Activated T-cell treated with anti-CD3 and anti-CD28 coated beads for 48 hours (primary cell): Measurements from ENCODE around the gene PITPNC1.

ENCODE experiments used
- DNase-seq: peaks from one replicate; pipeline ENCODE4 v3.0.0-alpha.2; 2020; ENCODE audit warnings: low read depth

PITPNC1 gene

DNA sequence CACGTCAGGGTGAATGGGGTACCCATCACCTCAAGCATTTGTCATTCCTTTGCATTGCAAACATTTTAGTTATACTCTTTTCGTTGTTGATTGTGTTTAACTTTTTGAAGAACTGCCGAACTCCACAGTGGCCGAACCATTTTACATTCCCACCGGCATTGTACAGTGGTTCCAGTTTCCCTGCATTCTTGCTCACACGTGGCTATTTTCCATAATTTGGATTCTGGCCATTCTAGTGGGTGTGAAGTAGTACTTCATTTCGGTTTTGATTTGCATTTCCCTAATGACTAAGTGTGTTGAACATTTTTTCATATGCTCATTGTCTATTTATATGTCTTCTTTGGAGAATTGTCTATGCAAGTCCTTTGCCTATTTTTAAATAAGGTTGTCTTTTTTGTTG lies 353.6 kb downstream of the PITPNC1 start:
- DNase-seq: no peak

DNA sequence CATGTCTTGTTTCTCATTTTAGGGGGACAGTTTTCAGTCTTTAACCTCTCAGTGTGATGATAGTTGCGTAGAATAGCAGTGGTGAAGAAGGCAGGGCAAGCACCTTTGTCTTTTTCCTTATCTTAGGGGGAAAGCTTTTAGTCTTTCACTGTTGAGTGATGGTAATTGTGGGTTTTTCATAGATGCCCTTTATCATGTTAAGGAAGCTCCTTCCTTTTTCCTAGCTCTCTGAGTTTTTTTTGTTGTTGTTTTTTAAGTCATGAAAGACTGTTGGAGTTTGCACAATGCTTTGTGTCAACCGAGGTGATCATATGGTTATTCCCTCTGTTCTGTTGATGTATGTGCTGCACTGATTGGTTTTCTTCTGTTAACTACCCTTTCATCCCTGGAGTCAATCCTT lies 356.4 kb downstream of the PITPNC1 start:
- DNase-seq: no peak

GRCh38 chr17:67737145-67737544 lies 360.1 kb downstream of the PITPNC1 start:
- DNase-seq: no peak

DNA sequence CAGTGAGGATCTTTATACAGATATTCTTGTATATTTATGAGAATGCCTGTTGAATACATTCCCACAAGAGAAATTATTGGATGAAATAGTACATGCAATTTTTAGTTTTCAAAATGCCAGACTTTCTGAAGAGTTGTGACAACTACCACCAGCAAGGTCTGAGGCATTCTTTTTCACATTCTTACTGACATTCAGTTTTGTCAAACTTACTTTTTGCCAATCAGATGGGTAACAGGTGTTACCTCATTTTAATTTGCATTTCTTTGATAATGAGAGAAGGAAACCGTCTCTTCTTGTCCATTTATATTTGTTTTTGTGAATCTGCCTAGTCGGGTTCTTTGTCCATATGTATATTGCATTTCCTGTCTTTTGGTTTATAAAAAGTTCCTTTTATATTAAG lies 364.9 kb downstream of the PITPNC1 start:
- DNase-seq: no peak
